ENCODE measurements around the gene SOCS3.

GRCh38 chr17:78399693-78400144 is 39.8 kb upstream of the SOCS3 start:
- TF ChIP-seq CTCF (conservative IDR thresholded peaks at IDR 0.05; ENCODE audit: low read length) (no peak), EZH2phosphoT487 (IDR thresholded peaks at IDR 0.05; ENCODE audit: borderline replicate concordance, low read depth, low read length) (no peak)

Measured in OCI-LY7 (cell line).